ENCODE results near the gene CCDC7.
"Not testable (repeated sequence)": the region's sequence is repeated elsewhere in the genome, so short reads cannot be mapped to it uniquely, and the experiment has no call there.

Gene CCDC7

GRCh38 chr10:32646535-32646934, 200.6 kb downstream of the CCDC7 start:
- H3K27ac ChIP-seq = no peak overlapping the region
- TF ChIP-seq CTCF (conservative IDR thresholded peaks at IDR 0.05) = no peak

- H3K27ac ChIP-seq = no peak overlapping the region
- peak; percentile 66 for TF ChIP-seq CTCF (conservative IDR thresholded peaks at IDR 0.05)
Observed at GRCh38 chr10:32650246-32650655, 204.3 kb downstream of the CCDC7 start.

- not testable (repeated sequence) for H3K27ac ChIP-seq
Observed at GRCh38 chr10:32657430-32657829, 211.5 kb downstream of the CCDC7 start.

GRCh38 chr10:32661346-32661745, 215.4 kb downstream of the CCDC7 start:
- no peak for TF ChIP-seq CTCF (conservative IDR thresholded peaks at IDR 0.05)
- H3K27ac ChIP-seq = no peak overlapping the region

- H3K27ac ChIP-seq = no peak overlapping the region
- TF ChIP-seq CTCF (conservative IDR thresholded peaks at IDR 0.05) = no peak
Observed at GRCh38 chr10:32680803-32681557, 235.0 kb downstream of the CCDC7 start.

- no peak for TF ChIP-seq CTCF (conservative IDR thresholded peaks at IDR 0.05)
- no peak overlapping the region for H3K27ac ChIP-seq
Observed at GRCh38 chr10:32684291-32684690, 238.4 kb downstream of the CCDC7 start.

GRCh38 chr10:32687116-32687515, 241.2 kb downstream of the CCDC7 start:
- H3K27ac ChIP-seq = no peak overlapping the region
- TF ChIP-seq CTCF (conservative IDR thresholded peaks at IDR 0.05) = no peak

GRCh38 chr10:32687546-32687945, 241.6 kb downstream of the CCDC7 start:
- H3K27ac ChIP-seq = no peak overlapping the region
- TF ChIP-seq CTCF (conservative IDR thresholded peaks at IDR 0.05) = no peak

Data from VCaP (cell line).